SU-DHL-6 (cell line): ENCODE measurements around the gene DOK1.

Experiments used
- CTCF ChIP-seq: fragments of 200-600 bp; sonication (generic); IDR thresholded peaks from one replicate; pipeline ENCODE4 v1.5.1; 2017; ENCODE audit warnings: antibody characterized with exemption, mild to moderate bottlenecking, low read length, moderate library complexity; ENCODE audit not compliant: insufficient read depth, poor library complexity, severe bottlenecking
- EZH2phosphoT487 ChIP-seq: fragments of 200-600 bp; sonication (generic), shearing (Covaris generic); conservative IDR thresholded peaks from 2 replicates; pipeline ENCODE4 v1.6.1; 2018; ENCODE audit warnings: mild to moderate bottlenecking, antibody characterized with exemption, low read length, moderate library complexity, mixed read lengths

GRCh38 chr2:74532222-74532621 lies 22.3 kb upstream of the DOK1 start:
- TF ChIP-seq CTCF: peak; percentile 8
- TF ChIP-seq EZH2phosphoT487: no peak
